Measurements from ENCODE around the gene ZMIZ2. TPM values are rescaled to one million over a fixed set of nuclear protein-coding genes. Genes with fewer than 3 reads are reported as not detected.

The ZMIZ2 gene
- total and polyA plus RNA-seq, 9 of the 15 experiments (the other 6 are each of a cell fraction or from before 2014, with no cell fraction given), result 0.13 to 40.3 (median 4.9) TPM

DNA sequence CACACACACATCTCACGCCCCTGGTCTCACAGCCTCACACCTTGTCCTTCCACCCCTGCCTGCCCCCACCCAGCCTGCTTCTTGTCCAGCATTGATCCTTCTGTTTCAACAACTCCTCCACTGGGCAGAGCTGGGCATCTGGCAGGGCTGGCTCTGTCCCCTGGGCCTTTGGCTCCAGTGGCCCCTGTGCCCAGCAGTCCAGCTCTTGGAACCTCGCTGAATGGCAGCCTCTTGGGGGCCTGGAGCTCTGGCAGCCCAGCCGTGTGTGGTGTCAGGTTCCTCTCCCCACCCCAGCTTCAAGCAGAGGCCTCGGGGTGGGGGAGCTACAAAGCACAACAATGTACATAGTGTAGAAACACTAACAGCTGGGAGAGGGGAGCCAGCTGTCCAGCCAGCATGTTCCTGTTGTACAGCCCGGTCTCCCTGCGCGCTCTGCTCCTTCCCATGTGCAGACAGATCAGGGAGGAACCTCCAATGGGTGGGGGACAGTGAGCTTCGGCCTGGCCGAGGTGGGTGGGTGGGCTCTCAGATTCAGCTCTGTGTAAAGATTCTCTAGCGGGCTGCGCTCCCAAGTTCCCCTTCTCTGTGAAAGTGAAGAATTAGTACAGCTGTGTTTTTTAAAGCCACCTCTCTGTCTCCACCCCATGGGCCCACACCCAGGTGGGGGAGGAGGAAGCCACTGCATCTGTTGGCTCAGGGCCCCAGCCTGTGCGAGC lies 19.4 kb downstream of the ZMIZ2 start (continued):
- TF ChIP-seq, protein P1, sequence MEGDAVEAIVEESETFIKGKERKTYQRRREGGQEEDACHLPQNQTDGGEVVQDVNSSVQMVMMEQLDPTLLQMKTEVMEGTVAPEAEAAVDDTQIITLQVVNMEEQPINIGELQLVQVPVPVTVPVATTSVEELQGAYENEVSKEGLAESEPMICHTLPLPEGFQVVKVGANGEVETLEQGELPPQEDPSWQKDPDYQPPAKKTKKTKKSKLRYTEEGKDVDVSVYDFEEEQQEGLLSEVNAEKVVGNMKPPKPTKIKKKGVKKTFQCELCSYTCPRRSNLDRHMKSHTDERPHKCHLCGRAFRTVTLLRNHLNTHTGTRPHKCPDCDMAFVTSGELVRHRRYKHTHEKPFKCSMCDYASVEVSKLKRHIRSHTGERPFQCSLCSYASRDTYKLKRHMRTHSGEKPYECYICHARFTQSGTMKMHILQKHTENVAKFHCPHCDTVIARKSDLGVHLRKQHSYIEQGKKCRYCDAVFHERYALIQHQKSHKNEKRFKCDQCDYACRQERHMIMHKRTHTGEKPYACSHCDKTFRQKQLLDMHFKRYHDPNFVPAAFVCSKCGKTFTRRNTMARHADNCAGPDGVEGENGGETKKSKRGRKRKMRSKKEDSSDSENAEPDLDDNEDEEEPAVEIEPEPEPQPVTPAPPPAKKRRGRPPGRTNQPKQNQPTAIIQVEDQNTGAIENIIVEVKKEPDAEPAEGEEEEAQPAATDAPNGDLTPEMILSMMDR (IDR thresholded peaks at IDR 0.05 in 2 of 3, conservative IDR thresholded peaks at IDR 0.05 in 1 of 3; ENCODE audit: insufficient read depth in 2 of 3, low read depth in 1 of 3, low read length in 3 of 3), result no peak
- TF ChIP-seq FOSL1 (tag; conservative IDR thresholded peaks at IDR 0.05) (no peak), DPF2 (IDR thresholded peaks at IDR 0.05) (no peak), CREM (IDR thresholded peaks at IDR 0.05; ENCODE audit: low read depth) (0 out of 2 replicates have a peak, but pooled peaks have one; percentile 11), EHMT2 (IDR thresholded peaks at IDR 0.05) (no peak), ZFP1 (CRISPR knock-in tag; IDR thresholded peaks at IDR 0.05) (no peak), FOXA3 (CRISPR knock-in tag; conservative IDR thresholded peaks at IDR 0.05 in 1 of 2, IDR thresholded peaks at IDR 0.05 in 1 of 2) (no peak), ZNF639 (CRISPR knock-in tag; conservative IDR thresholded peaks at IDR 0.05 in 1 of 2, IDR thresholded peaks at IDR 0.05 in 1 of 2) (no peak), ELF1 (tag; IDR thresholded peaks at IDR 0.05) (no peak), NUFIP1 (IDR thresholded peaks at IDR 0.05; ENCODE audit: partially characterized antibody) (no peak), MXI1 (IDR thresholded peaks at IDR 0.05; ENCODE audit: low read depth, low read length) (0 out of 2 replicates have a peak, but pooled peaks have one; percentile 36), SREBF1 (IDR thresholded peaks at IDR 0.05; ENCODE audit: borderline replicate concordance, low read depth, low read length) (no peak), IRF2 (CRISPR knock-in tag; IDR thresholded peaks at IDR 0.05) (no peak), KHSRP (IDR thresholded peaks at IDR 0.05) (no peak), ZNF644 (tag; IDR thresholded peaks at IDR 0.05; ENCODE audit: low read depth) (no peak), STAG1 (CRISPR knock-in tag; IDR thresholded peaks at IDR 0.05; ENCODE audit: borderline replicate concordance) (no peak), ZNF589 (CRISPR knock-in tag; IDR thresholded peaks at IDR 0.05; ENCODE audit: low read depth) (no peak)
- TF ChIP-seq, protein P2, sequence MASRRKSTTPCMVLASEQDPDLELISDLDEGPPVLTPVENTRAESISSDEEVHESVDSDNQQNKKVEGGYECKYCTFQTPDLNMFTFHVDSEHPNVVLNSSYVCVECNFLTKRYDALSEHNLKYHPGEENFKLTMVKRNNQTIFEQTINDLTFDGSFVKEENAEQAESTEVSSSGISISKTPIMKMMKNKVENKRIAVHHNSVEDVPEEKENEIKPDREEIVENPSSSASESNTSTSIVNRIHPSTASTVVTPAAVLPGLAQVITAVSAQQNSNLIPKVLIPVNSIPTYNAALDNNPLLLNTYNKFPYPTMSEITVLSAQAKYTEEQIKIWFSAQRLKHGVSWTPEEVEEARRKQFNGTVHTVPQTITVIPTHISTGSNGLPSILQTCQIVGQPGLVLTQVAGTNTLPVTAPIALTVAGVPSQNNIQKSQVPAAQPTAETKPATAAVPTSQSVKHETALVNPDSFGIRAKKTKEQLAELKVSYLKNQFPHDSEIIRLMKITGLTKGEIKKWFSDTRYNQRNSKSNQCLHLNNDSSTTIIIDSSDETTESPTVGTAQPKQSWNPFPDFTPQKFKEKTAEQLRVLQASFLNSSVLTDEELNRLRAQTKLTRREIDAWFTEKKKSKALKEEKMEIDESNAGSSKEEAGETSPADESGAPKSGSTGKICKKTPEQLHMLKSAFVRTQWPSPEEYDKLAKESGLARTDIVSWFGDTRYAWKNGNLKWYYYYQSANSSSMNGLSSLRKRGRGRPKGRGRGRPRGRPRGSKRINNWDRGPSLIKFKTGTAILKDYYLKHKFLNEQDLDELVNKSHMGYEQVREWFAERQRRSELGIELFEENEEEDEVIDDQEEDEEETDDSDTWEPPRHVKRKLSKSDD (conservative IDR thresholded peaks at IDR 0.05; ENCODE audit: low read length), result no peak
